Testis (tissue), 5 donors: ENCODE results near the gene ARVCF. TPM values are rescaled to one million over a fixed set of nuclear protein-coding genes. Genes with fewer than 3 reads are reported as not detected.

ENCODE experiments used
- DNase-seq: peaks from one replicate; pipeline ENCODE4 v3.0.0-alpha.2; 2019
- H3K27ac ChIP-seq, 2 donors: fragments of 200-600 bp; sonication (generic); one replicate each; pipeline ENCODE4 v1.5.1; 2019
- H3K27me3 ChIP-seq: fragments of 200-600 bp; sonication (generic); one replicate; pipeline ENCODE4 v1.5.1; 2019
- H3K36me3 ChIP-seq: fragments of 200-600 bp; sonication (generic); one replicate; pipeline ENCODE4 v1.5.1; 2017; ENCODE audit warnings: low read depth; ENCODE audit errors: missing control alignments
- H3K4me1 ChIP-seq: fragments of 200-600 bp; sonication (generic); one replicate; pipeline ENCODE4 v1.5.1; 2019
- H3K4me3 ChIP-seq, 2 donors: fragments of 200-600 bp; sonication (generic); one replicate each; pipeline ENCODE4 v1.5.1; 2017 to 2019
- H3K9me3 ChIP-seq: fragments of 200-600 bp; sonication (generic); one replicate; pipeline ENCODE4 v1.5.1; 2017
- CTCF ChIP-seq, 3 experiments: fragments of 450-650 bp in 2 of 3; fragments of 200-600 bp in 1 of 3; sonication (generic) in 1 of 3; IDR thresholded peaks; one replicate each; pipeline ENCODE4 v1.5.1; 2016 to 2019; ENCODE audit warnings: antibody characterized with exemption in 3 of 3, mild to moderate bottlenecking in 2 of 3, moderate library complexity in 1 of 3
- POLR2A ChIP-seq: fragments of 450-650 bp; IDR thresholded peaks from one replicate; pipeline ENCODE4 v1.6.1; 2017; ENCODE audit warnings: antibody characterized with exemption, mild to moderate bottlenecking, moderate library complexity
- WGBS, 2 donors: methylation state at CpG; one replicate each; pipeline ENCODE4 v1.1.5; 2018; 5-methylcytosine and 5-hydroxymethylcytosine counted together
- intact Hi-C: fragments of 100-400 bp; cut with DNase I; formaldehyde crosslinking; loops from one replicate; pipeline ENCODE4 v1.15.1; 2023; ENCODE audit warnings: low total_unique reads
- long read RNA-seq, 2 donors: transcript quantifications; one replicate each; lab custom pipeline, GENCODE V29; 2026
- polyA plus RNA-seq: library from polyadenylated mRNA; stranded (reverse); fragments of 350-450 nt; fragmentation: Illumina TruSeq; extraction: RNeasy Lipid Tissue Mini Kit (QIAGEN cat#74804); gene quantifications from one replicate; pipeline ENCODE4 v1.2.3, GENCODE V29; 2014; ENCODE audit warnings: low read depth, low replicate concordance; ENCODE audit not compliant: insufficient read depth
- total RNA-seq, 2 donors: library from RNA; depleted of rRNA; stranded (reverse); fragments of >200 nt; gene quantifications; one replicate each; pipeline ENCODE4 v1.2.3, GENCODE V29; 2016

The ARVCF gene
- total RNA-seq: 10 to 100 TPM; 43.2 to 57.7 TPM
- polyA plus RNA-seq: 21.1 TPM
- long read RNA-seq, donor 1: 0 reads
- long read RNA-seq, donor 2, partial matches to known transcripts: 0 of 2 reads
- long read RNA-seq, donor 2, other reads (novel, unspliced or antisense): 0 of 2 reads

GRCh38 chr22:20016734-20017621 lies at the start of gene ARVCF:
ARVCF (minus strand) TSS chr22:20016823; CDS start chr22:19990794, 26,029 bp downstream.
- TF ChIP-seq POLR2A: no peak
- TF ChIP-seq CTCF (IDR thresholded peaks at IDR 0.05): peak in 2 of 3 experiments; percentile 0 to 16
- peak; percentile 93 for DNase-seq
- Histone ChIP-seq H3K27me3 (no peaks in the 10 kb centered on the region), H3K36me3 (no peaks in the 10 kb centered on the region), H3K4me3 (peak within 1 kb of the TSS; percentile 63 to 76), H3K9me3 (no peaks in the 10 kb centered on the region), H3K27ac (peak within 1 kb of the TSS in 1 of 2 donors; percentile 24), H3K4me1 (peaks cover 18% of the 10 kb centered on the region)
- intact Hi-C loops: no loop called here
- WGBS, 2 donors: 1 to 2% methylated on average over 34 to 77 of the region's 79 CpGs

GRCh38 chr22:20065896-20066616 lies 49.4 kb upstream of the ARVCF start:
- H3K36me3 ChIP-seq: no peaks in the 10 kb centered on the region

GRCh38 chr22:20064545-20065262 lies 48.1 kb upstream of the ARVCF start:
- no peak overlapping the region for H3K27ac ChIP-seq
- H3K36me3 ChIP-seq: no peaks in the 10 kb centered on the region
- no peaks in the 10 kb centered on the region for H3K27me3 ChIP-seq
- DNase-seq: no peak
- intact Hi-C loops: no loop called here
- H3K4me1 ChIP-seq: no peaks in the 10 kb centered on the region
- WGBS, 2 donors: 91% methylated on average over 9 to 18 of the region's 18 CpGs
- no peak overlapping the region for H3K4me3 ChIP-seq
- H3K9me3 ChIP-seq: no peaks in the 10 kb centered on the region
- TF ChIP-seq CTCF (IDR thresholded peaks at IDR 0.05) (no peak), POLR2A (no peak)

More at GRCh38 chr22:20065896-20066616, 49.4 kb upstream of the ARVCF start:
- no peak overlapping the region for H3K27ac ChIP-seq
- H3K9me3 ChIP-seq: no peaks in the 10 kb centered on the region
- TF ChIP-seq POLR2A (no peak), CTCF (IDR thresholded peaks at IDR 0.05) (no peak)
- no peaks in the 10 kb centered on the region for H3K4me1 ChIP-seq
- 83 to 87% methylated on average over 13 to 14 of the region's 14 CpGs for WGBS, 2 donors
- intact Hi-C loops: no loop called here
- DNase-seq: no peak
- no peaks in the 10 kb centered on the region for H3K27me3 ChIP-seq
- no peak overlapping the region for H3K4me3 ChIP-seq

- no peaks in the 10 kb centered on the region for H3K27me3 ChIP-seq
- no peak for TF ChIP-seq CTCF (IDR thresholded peaks at IDR 0.05)
- TF ChIP-seq POLR2A: no peak
- H3K27ac ChIP-seq: no peak overlapping the region
- no peak for DNase-seq
- 97% methylated on average over 3 of the region's 3 CpGs; no CpG with 5 or more reads in 1 of the 2 donors for WGBS, 2 donors
- no peak overlapping the region for H3K4me3 ChIP-seq
- no peaks in the 10 kb centered on the region for H3K36me3 ChIP-seq
- H3K9me3 ChIP-seq: no peaks in the 10 kb centered on the region
- intact Hi-C loops: no loop called here
- no peaks in the 10 kb centered on the region for H3K4me1 ChIP-seq
These were observed 47.5 kb upstream of the ARVCF start for GRCh38 chr22:20064140-20064480.
